Adipocyte (in vitro differentiated cells): Measurements from ENCODE around the gene CDKN3.

Source experiments
- DNase-seq: peaks from one replicate; pipeline ENCODE4 v3.0.0-alpha.2; 2015; ENCODE audit warnings: low read depth
- H3K27me3 ChIP-seq: replicated peaks from 2 replicates; pipeline ENCODE4 v1.7.0; 2013; ENCODE audit warnings: mild to moderate bottlenecking, low read length, moderate library complexity; ENCODE audit not compliant: control insufficient read depth, insufficient read depth
- H3K36me3 ChIP-seq: 2 replicates; pipeline ENCODE4 v1.7.0; 2013; ENCODE audit warnings: low read length, mild to moderate bottlenecking, moderate library complexity; ENCODE audit not compliant: control insufficient read depth, insufficient read depth, severe bottlenecking
- H3K4me1 ChIP-seq: 2 replicates; pipeline ENCODE4 v1.7.0; 2013; ENCODE audit warnings: mild to moderate bottlenecking, low read length, moderate library complexity; ENCODE audit not compliant: control insufficient read depth, insufficient read depth
- H3K4me3 ChIP-seq: 2 replicates; pipeline ENCODE4 v1.7.0; 2013; ENCODE audit warnings: mild to moderate bottlenecking, low read length, moderate library complexity
- H3K9ac ChIP-seq: 2 replicates; pipeline ENCODE4 v1.7.0; 2013; ENCODE audit warnings: mild to moderate bottlenecking, low read length, moderate library complexity
- H3K9me3 ChIP-seq: 2 replicates; pipeline ENCODE4 v1.7.0; 2013; ENCODE audit warnings: mild to moderate bottlenecking, low read length, moderate library complexity; ENCODE audit not compliant: control insufficient read depth

CDKN3 gene

DNA sequence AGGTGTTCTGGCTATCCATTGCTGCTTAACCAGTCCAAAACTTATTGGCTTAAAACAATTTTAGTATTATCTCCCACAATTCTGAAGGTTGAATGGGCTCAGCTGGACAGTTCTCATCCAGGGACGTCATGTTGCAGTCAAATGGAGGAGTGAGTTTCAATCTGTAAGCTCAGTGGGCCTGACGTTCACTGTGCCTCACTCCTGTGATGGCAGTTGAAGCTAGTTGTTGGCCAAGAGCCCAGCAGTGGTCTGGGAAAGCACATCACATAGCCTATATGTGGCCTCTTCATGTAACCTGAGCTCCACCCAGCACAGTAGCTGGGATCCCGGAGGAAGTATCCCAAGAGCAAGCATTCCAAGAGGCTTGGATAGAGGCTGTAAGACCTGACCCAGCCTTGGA, 40.6 kb upstream of the CDKN3 start:
- no peak overlapping the region for H3K9ac ChIP-seq
- H3K4me1 ChIP-seq = peaks cover 7% of the 10 kb centered on the region
- no peak for DNase-seq
- no peak overlapping the region for H3K4me3 ChIP-seq
- no peaks in the 10 kb centered on the region for H3K9me3 ChIP-seq
- H3K27me3 ChIP-seq = no peaks in the 10 kb centered on the region
- no peaks in the 10 kb centered on the region for H3K36me3 ChIP-seq

DNA sequence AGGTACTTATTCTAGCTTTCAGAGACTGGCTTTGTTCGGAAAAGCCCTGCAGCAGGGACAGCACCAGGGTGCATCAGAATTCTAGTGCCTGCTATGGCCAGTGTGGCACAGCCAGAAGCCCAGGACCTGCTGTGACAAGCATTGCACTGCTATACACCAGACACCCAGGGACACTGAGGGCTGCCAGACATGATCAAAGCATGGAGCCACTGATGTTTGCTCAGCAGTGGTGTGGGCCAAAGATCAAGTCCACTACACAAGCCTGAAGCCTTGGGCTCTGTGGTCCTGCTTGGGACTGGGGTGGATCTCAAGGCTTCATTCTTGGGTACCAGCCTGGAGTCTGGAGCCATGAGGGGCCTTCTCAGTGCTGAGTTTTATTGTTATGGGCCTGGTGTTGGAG, 36.1 kb upstream of the CDKN3 start:
- Histone ChIP-seq H3K4me3 (no peak overlapping the region), H3K27me3 (no peaks in the 10 kb centered on the region), H3K9me3 (no peaks in the 10 kb centered on the region), H3K36me3 (no peaks in the 10 kb centered on the region), H3K9ac (no peak overlapping the region), H3K4me1 (peaks cover 25% of the 10 kb centered on the region)
- DNase-seq = no peak

DNA sequence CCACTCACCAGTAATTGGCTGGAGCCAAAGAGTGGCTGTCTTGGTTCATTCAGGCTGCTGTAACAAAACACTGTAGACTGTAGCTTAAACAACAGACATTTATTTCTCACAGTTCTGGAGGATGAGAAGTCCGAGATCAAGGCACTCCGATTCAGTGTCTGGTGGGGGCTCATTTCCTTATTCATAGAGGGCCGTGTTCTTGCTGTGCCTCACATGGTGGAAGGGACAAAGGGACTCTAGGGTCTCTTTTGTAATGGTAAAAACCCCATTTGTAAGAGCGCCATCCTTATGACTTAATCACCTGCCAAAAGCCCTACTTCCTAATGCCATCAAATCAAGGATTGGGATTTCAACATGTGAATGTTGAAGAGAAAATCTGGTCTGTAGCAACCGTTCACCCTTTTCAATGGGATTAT, 34.7 kb upstream of the CDKN3 start:
- H3K4me3 ChIP-seq = no peak overlapping the region
- no peaks in the 10 kb centered on the region for H3K36me3 ChIP-seq
- H3K9me3 ChIP-seq = no peaks in the 10 kb centered on the region
- H3K4me1 ChIP-seq = peaks cover 32% of the 10 kb centered on the region
- no peaks in the 10 kb centered on the region for H3K27me3 ChIP-seq
- no peak overlapping the region for H3K9ac ChIP-seq
- no peak for DNase-seq

DNA sequence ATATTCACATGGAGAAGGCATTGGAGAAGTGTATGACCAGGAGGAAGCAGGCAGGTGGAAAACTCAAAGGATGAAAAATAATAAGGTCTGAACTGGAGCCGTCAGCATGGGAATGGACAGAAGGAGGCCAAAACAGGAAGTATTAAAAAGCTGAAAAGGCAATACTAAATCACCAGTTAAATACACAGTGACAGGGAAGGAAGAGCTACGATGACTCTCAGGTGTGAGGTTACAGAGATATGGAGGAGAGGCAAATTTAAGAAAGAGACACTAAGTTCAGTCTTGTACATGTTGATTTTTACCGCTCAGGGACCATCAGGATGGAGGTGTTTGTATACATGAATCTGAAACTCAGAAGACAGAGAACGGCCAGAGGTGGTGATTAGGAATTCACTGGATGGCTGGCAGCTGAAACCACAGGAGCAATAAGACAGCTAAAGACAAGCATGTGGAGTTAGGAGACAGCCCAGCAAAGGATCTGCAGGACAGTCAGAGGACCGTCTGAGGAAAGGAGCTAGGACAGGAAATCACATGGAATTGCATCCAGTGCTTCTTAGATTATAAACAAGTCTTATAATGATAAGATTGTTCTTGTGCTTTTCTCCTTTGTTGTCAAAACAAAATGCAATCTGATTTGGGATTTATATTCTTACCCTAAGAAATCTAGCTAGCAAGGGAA, 33.9 kb upstream of the CDKN3 start:
- H3K9ac ChIP-seq = no peak overlapping the region
- DNase-seq = no peak
- H3K4me3 ChIP-seq = no peak overlapping the region
- H3K9me3 ChIP-seq = no peaks in the 10 kb centered on the region
- no peaks in the 10 kb centered on the region for H3K36me3 ChIP-seq
- no peaks in the 10 kb centered on the region for H3K27me3 ChIP-seq
- peaks cover 37% of the 10 kb centered on the region for H3K4me1 ChIP-seq

- peak; percentile 22 for DNase-seq
- Histone ChIP-seq H3K27me3 (no peaks in the 10 kb centered on the region), H3K9ac (peak overlapping the region; percentile 46), H3K4me3 (peak overlapping the region; percentile 37), H3K36me3 (no peaks in the 10 kb centered on the region), H3K4me1 (peaks cover 37% of the 10 kb centered on the region), H3K9me3 (no peaks in the 10 kb centered on the region)
These were observed 32.0 kb upstream of the CDKN3 start for GRCh38 chr14:54364555-54365415.

GRCh38 chr14:54366736-54367735, 29.8 kb upstream of the CDKN3 start:
- peaks cover 28% of the 10 kb centered on the region for H3K4me1 ChIP-seq
- DNase-seq = peak; percentile 74
- H3K4me3 ChIP-seq = no peak overlapping the region
- H3K27me3 ChIP-seq = no peaks in the 10 kb centered on the region
- H3K36me3 ChIP-seq = no peaks in the 10 kb centered on the region
- no peaks in the 10 kb centered on the region for H3K9me3 ChIP-seq
- peak overlapping the region; percentile 58 for H3K9ac ChIP-seq

DNA sequence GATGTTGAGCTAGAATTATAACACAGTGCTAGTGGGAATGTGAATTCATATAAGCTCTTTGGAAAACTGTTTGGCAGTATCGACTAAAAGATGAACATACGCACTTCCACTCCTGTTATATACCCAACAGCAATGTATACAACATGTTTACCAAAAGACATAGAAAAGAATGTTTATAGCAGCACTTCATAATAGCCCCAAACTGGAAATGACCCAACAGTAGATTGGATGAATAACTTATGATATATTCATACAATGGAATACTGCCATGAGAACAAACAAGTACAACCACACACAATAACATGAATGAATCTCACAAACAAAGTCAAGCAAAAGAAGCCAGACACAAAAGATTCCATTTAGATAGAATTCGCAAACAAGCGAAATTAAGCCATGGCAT, 28.5 kb upstream of the CDKN3 start:
- H3K9me3 ChIP-seq = no peaks in the 10 kb centered on the region
- H3K9ac ChIP-seq = no peak overlapping the region
- no peak for DNase-seq
- no peaks in the 10 kb centered on the region for H3K27me3 ChIP-seq
- no peaks in the 10 kb centered on the region for H3K36me3 ChIP-seq
- H3K4me1 ChIP-seq = peaks cover 28% of the 10 kb centered on the region
- no peak overlapping the region for H3K4me3 ChIP-seq

DNA sequence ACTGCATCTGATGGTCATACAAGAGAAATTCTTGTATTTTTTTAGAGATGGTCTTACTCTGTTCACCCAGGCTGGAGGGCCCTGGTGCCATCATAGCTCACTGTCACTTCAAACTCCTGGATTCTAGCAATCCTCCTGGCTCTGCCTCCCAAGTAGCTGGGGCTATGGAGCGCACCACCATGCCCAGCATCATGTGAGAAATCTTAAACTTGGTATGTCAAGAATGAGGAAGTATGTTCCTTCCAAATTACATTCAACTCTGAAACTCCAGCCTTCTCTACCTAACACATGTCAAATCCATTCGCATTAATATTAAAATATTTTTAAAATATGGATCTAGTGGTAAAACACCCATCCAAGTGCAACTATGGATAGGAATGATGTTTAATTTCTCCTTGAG, 27.5 kb upstream of the CDKN3 start:
- Histone ChIP-seq H3K36me3 (no peaks in the 10 kb centered on the region), H3K4me1 (peaks cover 28% of the 10 kb centered on the region), H3K9ac (no peak overlapping the region), H3K27me3 (no peaks in the 10 kb centered on the region), H3K9me3 (no peaks in the 10 kb centered on the region), H3K4me3 (no peak overlapping the region)
- no peak for DNase-seq

- no peaks in the 10 kb centered on the region for H3K27me3 ChIP-seq
- no peak for DNase-seq
- no peaks in the 10 kb centered on the region for H3K9me3 ChIP-seq
- H3K4me1 ChIP-seq = peaks cover 17% of the 10 kb centered on the region
- no peak overlapping the region for H3K9ac ChIP-seq
- H3K4me3 ChIP-seq = no peak overlapping the region
- H3K36me3 ChIP-seq = no peaks in the 10 kb centered on the region
These were observed 26.2 kb upstream of the CDKN3 start for GRCh38 chr14:54370323-54371198.

- Histone ChIP-seq H3K4me3 (no peak overlapping the region), H3K4me1 (peaks cover 4% of the 10 kb centered on the region), H3K27me3 (peaks cover 8% of the 10 kb centered on the region), H3K9me3 (no peaks in the 10 kb centered on the region), H3K9ac (no peak overlapping the region), H3K36me3 (no peaks in the 10 kb centered on the region)
- peak; percentile 13 for DNase-seq
These were observed 22.5 kb upstream of the CDKN3 start for GRCh38 chr14:54374117-54374884.
